HG03354 (cell line): ENCODE results near the gene CTH.

Experiments
- ATAC-seq: cut with Tn5 transposase; IDR thresholded peaks from one replicate; pipeline ENCODE4 v1.9.1; 2021; ENCODE audit warnings: mild to moderate bottlenecking; ENCODE audit not compliant: unreplicated experiment, poor library complexity, severe bottlenecking

CTH gene

DNA sequence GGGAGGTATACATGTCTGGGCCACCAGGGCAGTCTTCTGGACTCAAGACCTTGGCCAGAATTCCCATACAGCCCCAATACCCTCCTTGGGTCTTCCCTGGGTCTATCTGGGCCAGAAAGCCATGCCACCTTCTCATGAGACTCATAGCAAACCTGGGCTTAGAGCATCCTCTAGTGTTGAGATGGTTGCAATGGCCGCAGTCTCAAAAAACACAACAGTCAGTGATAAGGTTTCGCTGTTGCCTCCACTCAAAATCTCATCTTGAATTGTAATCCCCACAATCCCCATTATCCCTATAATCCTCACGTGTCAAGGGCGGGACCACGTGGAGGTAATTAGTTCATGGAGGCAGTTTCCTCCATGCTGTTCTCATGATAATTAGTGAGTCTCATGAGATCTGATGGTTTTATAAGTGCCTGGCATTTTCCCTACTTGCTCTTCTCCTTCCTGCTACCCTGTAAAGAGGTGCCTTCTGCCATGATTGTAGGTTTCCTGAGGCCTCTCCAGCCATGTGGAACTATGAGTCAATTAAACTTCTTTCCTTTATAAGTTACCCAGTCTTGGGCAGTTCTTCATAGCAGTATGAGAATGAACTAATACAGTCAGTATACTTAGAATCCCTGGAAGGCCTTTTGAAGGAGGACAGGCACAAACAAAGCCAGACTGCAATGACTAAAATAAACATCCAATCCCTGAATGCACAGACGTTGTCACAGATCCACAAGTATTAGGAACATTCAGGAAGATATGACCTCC lies 77.0 kb downstream of the CTH start:
- ATAC-seq: peak; percentile 67
